HG03135 (cell line): Measurements from ENCODE around the gene HMCN2.
"Not testable (repeated sequence)": the region's sequence is repeated elsewhere in the genome, so short reads cannot be mapped to it uniquely, and the experiment has no call there.

Experiments used
- ATAC-seq: cut with Tn5 transposase; IDR thresholded peaks from one replicate; pipeline ENCODE4 v1.9.1; 2021; ENCODE audit warnings: mild to moderate bottlenecking, moderate library complexity; ENCODE audit not compliant: unreplicated experiment

The HMCN2 gene

GRCh38 chr9:130263601-130264413 is 1.8 kb upstream of the HMCN2 start:
- no peak for ATAC-seq

GRCh38 chr9:130264414-130265350 is 878 bp upstream of the HMCN2 start:
- ATAC-seq = no peak

- ATAC-seq = no peak
Measured at GRCh38 chr9:130266236-130267098, 907 bp downstream of the HMCN2 start.

- ATAC-seq = no peak
Measured at GRCh38 chr9:130267930-130268329, 2.4 kb downstream of the HMCN2 start.

- ATAC-seq = no peak
Measured at GRCh38 chr9:130268521-130269211, 3.1 kb downstream of the HMCN2 start.

- ATAC-seq = no peak
Measured at GRCh38 chr9:130271473-130271872, 5.9 kb downstream of the HMCN2 start.

- ATAC-seq = no peak
Measured at GRCh38 chr9:130275156-130275555, 9.6 kb downstream of the HMCN2 start.

- no peak for ATAC-seq
Measured at GRCh38 chr9:130276121-130276520, 10.6 kb downstream of the HMCN2 start.

GRCh38 chr9:130276955-130277354 is 11.4 kb downstream of the HMCN2 start:
- no peak for ATAC-seq

GRCh38 chr9:130277525-130277924 is 12.0 kb downstream of the HMCN2 start:
- ATAC-seq = not testable (repeated sequence)

GRCh38 chr9:130283539-130284248 is 18.1 kb downstream of the HMCN2 start:
- no peak for ATAC-seq

GRCh38 chr9:130284249-130284625 is 18.7 kb downstream of the HMCN2 start:
- no peak for ATAC-seq

GRCh38 chr9:130284690-130285089 is 19.1 kb downstream of the HMCN2 start:
- no peak for ATAC-seq

- no peak for ATAC-seq
Measured at GRCh38 chr9:130285271-130285670, 19.7 kb downstream of the HMCN2 start.

- no peak for ATAC-seq
Measured at GRCh38 chr9:130286072-130286770, 20.7 kb downstream of the HMCN2 start.

- ATAC-seq = no peak
Measured at GRCh38 chr9:130286781-130287428, 21.3 kb downstream of the HMCN2 start.

- ATAC-seq = no peak
Measured at GRCh38 chr9:130287736-130288135, 22.2 kb downstream of the HMCN2 start.

GRCh38 chr9:130288393-130288792 is 22.8 kb downstream of the HMCN2 start:
- ATAC-seq = no peak
